Uterus (tissue), 2 donors: ENCODE results near the gene CGNL1.

ENCODE experiments used
- CTCF ChIP-seq, 4 experiments: fragments of 200-600 bp in 2 of 4; fragments of 450-650 bp in 2 of 4; sonication (generic) in 2 of 4; IDR thresholded peaks; one replicate each; pipeline ENCODE4 v1.5.1; 2016 to 2019; ENCODE audit warnings: antibody characterized with exemption in 4 of 4, mild to moderate bottlenecking in 2 of 4, moderate library complexity in 1 of 4
- POLR2A ChIP-seq, 2 donors: fragments of 450-650 bp; IDR thresholded peaks; one replicate each; pipeline ENCODE4 v1.6.1; 2016; ENCODE audit warnings: antibody characterized with exemption in 2 of 2, mild to moderate bottlenecking in 1 of 2, moderate library complexity in 1 of 2

GRCh38 chr15:57597431-57597830 is 221.1 kb downstream of the CGNL1 start:
- TF ChIP-seq CTCF (IDR thresholded peaks at IDR 0.05), result no peak
- TF ChIP-seq POLR2A (IDR thresholded peaks at IDR 0.05), result no peak
